GM12878 (cell line): Measurements from ENCODE around the gene DCDC2. TPM values are rescaled to one million over a fixed set of nuclear protein-coding genes. Genes with fewer than 3 reads are reported as not detected.

ENCODE experiments used
- ATAC-seq: fragments of 200-7000 bp; cut with Tn5 transposase; 3 replicates; pipeline ENCODE4 v1.9.1; 2020; ENCODE audit warnings: mild to moderate bottlenecking, moderate library complexity
- BruUV-seq: library from RNA; stranded (reverse); fragments of 400-500 nt; replicated peaks from 2 replicates; lab custom pipeline; 2021; lab: Mats Ljungman, UMichigan
- CTCF ChIA-PET: fragments of 300-600 bp; sonication (Branson Sonifier 250); formaldehyde crosslinking; extraction: SDS; loops from one replicate; lab custom pipeline; 2021; ENCODE audit warnings: inconsistent platforms; lab: Yijun Ruan, JAX
- POLR2A ChIA-PET: fragments of 350-600 bp; formaldehyde crosslinking; extraction: SDS; loops from one replicate; lab custom pipeline; 2021; ENCODE audit warnings: inconsistent platforms; lab: Charles Lee
- RAD21 ChIA-PET: fragments of 300-600 bp; sonication (Branson Sonifier 250); formaldehyde crosslinking; loops from one replicate; lab custom pipeline; 2023; ENCODE audit warnings: antibody characterized with exemption; ENCODE audit not compliant: unreplicated experiment; lab: Charles Lee
- SMC1A ChIA-PET: fragments of 300-600 bp; sonication (Branson Sonifier 250); formaldehyde crosslinking; loops from one replicate; lab custom pipeline; 2023; ENCODE audit not compliant: unreplicated experiment, uncharacterized antibody; lab: Charles Lee
- DNase-seq: peaks from one replicate; pipeline ENCODE4 v3.0.0-alpha.2; 2011; ENCODE audit warnings: low read depth, low spot score
- FAIRE-seq: peaks from 3 replicates; lab custom pipeline; 2011; peaks lifted over from hg19 to GRCh38; lab: Jason Lieb, UNC
- H2AFZ ChIP-seq: 2 replicates; pipeline ENCODE4 v1.6.0; 2011; ENCODE audit warnings: low read depth, low read length, control low read depth; ENCODE audit not compliant: control insufficient read depth
- H3K27ac ChIP-seq: 2 replicates; pipeline ENCODE4 v1.5.1; 2011; ENCODE audit warnings: control low read depth; ENCODE audit not compliant: control insufficient read depth, insufficient read depth
- H3K27me3 ChIP-seq, 2 experiments: replicated peaks in 1 of 2; 2 replicates each; pipeline versions ENCODE4 v1.6.0 to v1.6.1; 2011; ENCODE audit warnings: low read length in 1 of 2; ENCODE audit not compliant: control insufficient read depth in 2 of 2, insufficient read depth in 2 of 2
- H3K36me3 ChIP-seq, 2 experiments: 2 replicates each; pipeline ENCODE4 v1.5.1; 2011; ENCODE audit warnings: low read length in 1 of 2; ENCODE audit not compliant: control insufficient read depth in 2 of 2, insufficient read depth in 2 of 2
- H3K4me1 ChIP-seq: 2 replicates; pipeline ENCODE4 v1.6.1; 2011; ENCODE audit warnings: mild to moderate bottlenecking, low read length, moderate library complexity, mixed read lengths; ENCODE audit not compliant: control insufficient read depth, insufficient read depth
- H3K4me2 ChIP-seq: 2 replicates; pipeline ENCODE4 v1.6.0; 2011; ENCODE audit warnings: control low read depth; ENCODE audit not compliant: control insufficient read depth, insufficient read depth
- H3K4me3 ChIP-seq: fragments of 200-600 bp; sonication (generic); 2 replicates; pipeline ENCODE4 v1.5.1; 2016
- H3K79me2 ChIP-seq: 2 replicates; pipeline ENCODE4 v1.6.0; 2011; ENCODE audit warnings: low read length; ENCODE audit not compliant: control insufficient read depth, insufficient read depth
- H3K9ac ChIP-seq: 2 replicates; pipeline ENCODE4 v1.8.0; 2011; ENCODE audit warnings: low read length, control low read depth, mixed read lengths; ENCODE audit not compliant: control insufficient read depth, insufficient read depth
- H3K9me3 ChIP-seq: replicated peaks from 3 replicates; pipeline ENCODE4 v1.5.1; 2011; ENCODE audit warnings: mild to moderate bottlenecking, low read length; ENCODE audit not compliant: control insufficient read depth, insufficient read depth
- H4K20me1 ChIP-seq: 2 replicates; pipeline ENCODE4 v1.6.0; 2011; ENCODE audit not compliant: control insufficient read depth, insufficient read depth
- CBFB ChIP-seq: IDR thresholded peaks from 2 replicates; pipeline ENCODE4 v1.6.1; 2016; ENCODE audit warnings: antibody characterized with exemption, low read depth
- CREB1 ChIP-seq: IDR thresholded peaks from 2 replicates; pipeline ENCODE4 v1.6.1; 2012; ENCODE audit warnings: low read depth, mild to moderate bottlenecking, inconsistent platforms
- EGR1 ChIP-seq, 2 experiments: IDR thresholded peaks; 1 replicate in 1 of 2; 2 replicates in 1 of 2; pipeline ENCODE4 v1.6.1; 2011 to 2012; ENCODE audit warnings: low read depth in 2 of 2, low read length in 2 of 2, borderline replicate concordance in 1 of 2, mild to moderate bottlenecking in 1 of 2, moderate library complexity in 1 of 2
- RBBP5 ChIP-seq: fragments of 200-600 bp; sonication (generic); conservative IDR thresholded peaks from 2 replicates; pipeline ENCODE4 v1.6.1; 2016
- ZBTB4 ChIP-seq: fragments of 450-650 bp; formaldehyde crosslinking; IDR thresholded peaks from 2 replicates; pipeline ENCODE4 v1.4.0; 2022; ENCODE audit warnings: mild to moderate bottlenecking, moderate library complexity
- WGBS: methylation state at CpG from one replicate; pipeline ENCODE4 v1.1.6; 2016; ENCODE audit warnings: low lambda C conversion rate; ENCODE audit not compliant: insufficient replicate concordance, insufficient coverage; ENCODE audit errors: missing lambda C conversion rate; 5-methylcytosine and 5-hydroxymethylcytosine counted together
- in situ Hi-C: fragments of 300-500 bp; cut with MboI; formaldehyde crosslinking; loops from 9 replicates; pipeline ENCODE4 v1.14.3; 2018; ENCODE audit warnings: mixed read lengths
- intact Hi-C: fragments of 100-400 bp; cut with micrococcal nuclease; formaldehyde crosslinking; loops from one replicate; pipeline ENCODE4 v1.14.2; 2022; ENCODE audit not compliant: unreplicated experiment
- polyA plus RNA-seq, 11 experiments: library from polyadenylated mRNA; depleted of rRNA in 4 of 11; unstranded in 6 of 11; stranded (reverse) in 5 of 11; fragments of >200 nt; fragmentation: Nextera tagmentation in 4 of 11; fragmentation: Illumina TruSeq in 1 of 11; extraction: Ambion mirVana in 4 of 11; extraction: Trizol in 1 of 11; gene quantifications; 1 replicate in 1 of 11; 2 replicates in 10 of 11; pipeline versions ENCODE4 v1.2.1 to v1.2.3, GENCODE V29; 2011 to 2016; ENCODE audit warnings: inconsistent platforms in 2 of 11, missing spikeins in 2 of 11, low read depth in 1 of 11
- total RNA-seq, 4 experiments: library from RNA; depleted of rRNA in 3 of 4; stranded (reverse); fragments of >200 nt in 3 of 4; fragmentation: Illumina TruSeq in 1 of 4; extraction: Trizol in 1 of 4; gene quantifications; 2 replicates each; pipeline versions ENCODE4 v1.2.1 to v1.2.3, GENCODE V29; 2013 to 2021

DCDC2 gene
- total and polyA plus RNA-seq, 10 of the 15 experiments (the other 5 are each of a cell fraction or from before 2014, with no cell fraction given): under 0.01 to 0.03 TPM; not detected in 8

GRCh38 chr6:24324617-24325016 is 33.2 kb downstream of the DCDC2 start:
- H3K9ac ChIP-seq: no peak overlapping the region
- no peaks in the 10 kb centered on the region for H3K36me3 ChIP-seq
- no peak overlapping the region for H3K27ac ChIP-seq
- H3K27me3 ChIP-seq: no peaks in the 10 kb centered on the region
- H3K4me2 ChIP-seq: no peak overlapping the region
- no TSS peak for BruUV-seq
- intact Hi-C loops (no loop called here), in situ Hi-C loops (no loop called here)
- no peak overlapping the region for H2AFZ ChIP-seq
- RAD21 ChIA-PET: no interaction called here
- CTCF ChIA-PET: interaction anchor here (1.6 kb wide), 1 partner anchor 41 kb away, joined by 4 read pairs; no protein-coding TSS in a partner anchor
- FAIRE-seq: no peak
- DNase-seq: no peak
- POLR2A ChIA-PET: no interaction called here
- H3K4me1 ChIP-seq: no peaks in the 10 kb centered on the region
- H3K9me3 ChIP-seq: no peaks in the 10 kb centered on the region
- H3K4me3 ChIP-seq: no peak overlapping the region
- no peak for ATAC-seq
- no peaks in the 10 kb centered on the region for H4K20me1 ChIP-seq
- TF ChIP-seq RBBP5 (no peak), CBFB (no peak), CREB1 (no peak), ZBTB4 (CRISPR knock-in tag) (no peak), EGR1 (IDR thresholded peaks at IDR 0.05; ENCODE audit: borderline replicate concordance in 1 of 2, low read depth in 2 of 2, low read length in 2 of 2) (no peak)
- WGBS: 23% methylated on average over 1 of the region's 1 CpG
- SMC1A ChIA-PET: no interaction called here
- no peaks in the 10 kb centered on the region for H3K79me2 ChIP-seq
